Activated CD4-positive, alpha-beta T cell treated with anti-CD3 and anti-CD28 coated beads for 36 hours (primary cell): Measurements from ENCODE around the gene GET3. TPM values are rescaled to one million over a fixed set of nuclear protein-coding genes. Genes with fewer than 3 reads are reported as not detected.
"Not testable (repeated sequence)": the region's sequence is repeated elsewhere in the genome, so short reads cannot be mapped to it uniquely, and the experiment has no call there.

Experiments used
- ATAC-seq: fragments of 200-7000 bp; cut with Tn5 transposase; one replicate; pipeline ENCODE4 v1.10.0; 2021; ENCODE audit warnings: mild to moderate bottlenecking, moderate library complexity
- CTCF ChIA-PET: fragments of 350-600 bp; sonication (Branson Sonifier 250); formaldehyde crosslinking; loops from one replicate; lab custom pipeline; 2021; ENCODE audit warnings: antibody characterized with exemption; lab: Charles Lee
- POLR2A ChIA-PET: fragments of 350-600 bp; sonication (Branson Sonifier 250); formaldehyde crosslinking; loops from one replicate; lab custom pipeline; 2021; ENCODE audit warnings: antibody characterized with exemption, inconsistent platforms; lab: Charles Lee
- DNase-seq: peaks from one replicate; pipeline ENCODE4 v3.0.0-alpha.2; 2020
- H3K27ac Mint-ChIP-seq: one replicate; pipeline ENCODE4 v1.8.0; 2021; ENCODE audit warnings: mixed read lengths
- H3K27me3 Mint-ChIP-seq: one replicate; pipeline ENCODE4 v1.8.0; 2021; ENCODE audit warnings: mixed read lengths
- H3K36me3 Mint-ChIP-seq: one replicate; pipeline ENCODE4 v1.8.0; 2021; ENCODE audit warnings: low read depth, mixed read lengths
- H3K4me1 Mint-ChIP-seq: one replicate; pipeline ENCODE4 v1.8.0; 2021; ENCODE audit warnings: mixed read lengths
- H3K4me3 Mint-ChIP-seq: one replicate; pipeline ENCODE4 v1.8.0; 2021; ENCODE audit warnings: mild to moderate bottlenecking, moderate library complexity, mixed read lengths
- H3K9me3 Mint-ChIP-seq: one replicate; pipeline ENCODE4 v1.8.0; 2021; ENCODE audit warnings: low read depth, mixed read lengths
- intact Hi-C, 2 experiments: fragments of 100-400 bp; cut with DNase I in 1 of 2; cut with micrococcal nuclease in 1 of 2; formaldehyde crosslinking; loops; one replicate each; pipeline versions ENCODE4 v1.14.2 to v1.15.1; 2022 to 2024; cut with DNase I, micrococcal nuclease
- total RNA-seq, 2 experiments: library from RNA; stranded (reverse); gene quantifications; one replicate each; pipeline ENCODE4 v1.2.3, GENCODE V29; 2021

GET3 gene
- total RNA-seq, 2 experiments from 2014 or later, result 53.7 to 61.9 TPM

DNA sequence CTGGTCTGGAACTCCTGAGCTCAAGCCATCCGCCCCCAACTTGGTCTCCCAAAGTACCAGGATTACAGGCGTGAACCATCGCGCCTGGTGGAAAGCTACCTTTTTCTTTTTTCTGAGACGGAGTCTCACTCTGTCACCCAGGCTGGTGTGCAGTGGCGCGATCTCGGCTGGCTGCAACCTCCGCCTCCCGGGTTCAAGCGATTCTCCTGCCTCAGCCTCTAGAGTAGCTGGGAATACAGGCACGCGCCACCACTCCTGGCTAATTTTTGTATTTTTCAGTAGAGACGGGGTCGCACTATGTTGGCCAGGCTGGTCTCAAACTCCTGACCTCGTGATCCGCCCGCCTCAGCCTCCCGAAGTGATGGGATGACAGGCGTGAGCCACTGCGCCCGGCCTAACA lies 39.9 kb upstream of the GET3 start:
- DNase-seq, POLR2A ChIA-PET, ATAC-seq, H3K27ac Mint-ChIP-seq, intact Hi-C loops, H3K9me3 Mint-ChIP-seq, H3K27me3 Mint-ChIP-seq: not testable (repeated sequence)
- Mint-ChIP-seq H3K4me3 (peak overlapping the region; percentile 38), H3K4me1 (peaks cover 11% of the 10 kb centered on the region), H3K36me3 (peaks cover 24% of the 10 kb centered on the region)
- CTCF ChIA-PET, result interaction anchor here (2.0 kb wide), 1 partner anchor 36 kb away, joined by 4 read pairs; the partner anchor contains the start of gene TRIR

DNA sequence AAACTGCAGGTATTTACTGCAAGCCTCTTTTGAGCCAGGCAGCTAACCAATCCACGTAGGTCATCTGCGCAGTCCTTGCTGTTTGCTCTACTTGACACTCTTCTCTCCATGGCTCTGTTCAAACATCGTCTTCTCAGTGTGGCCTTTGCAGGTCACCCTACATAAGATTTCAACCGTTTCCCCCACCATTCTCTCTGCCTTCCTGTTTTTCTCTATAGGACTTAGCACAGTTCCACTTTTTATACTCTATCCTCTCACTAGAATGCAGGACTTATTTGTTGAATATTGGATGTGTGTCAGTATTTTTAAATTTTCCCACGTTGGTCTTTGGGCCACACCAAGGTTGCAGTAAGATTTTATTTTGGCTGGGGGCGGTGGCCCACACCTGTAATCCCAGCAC lies 39.2 kb upstream of the GET3 start:
- Mint-ChIP-seq H3K27me3 (no peaks in the 10 kb centered on the region), H3K36me3 (peaks cover 30% of the 10 kb centered on the region), H3K27ac (peak overlapping the region; percentile 48), H3K4me1 (peaks cover 11% of the 10 kb centered on the region), H3K9me3 (no peaks in the 10 kb centered on the region), H3K4me3 (peak overlapping the region; percentile 25)
- no peak for ATAC-seq
- POLR2A ChIA-PET, result no interaction called here
- intact Hi-C loops, result no loop called here
- DNase-seq, result no peak
- CTCF ChIA-PET, result interaction anchor here (2.0 kb wide), 1 partner anchor 36 kb away, joined by 4 read pairs; the partner anchor contains the start of gene TRIR

GRCh38 chr19:12701596-12702282 lies 35.6 kb upstream of the GET3 start:
- ATAC-seq (no peak), DNase-seq (no peak)
- Mint-ChIP-seq H3K36me3 (peaks cover 56% of the 10 kb centered on the region), H3K27ac (no peak overlapping the region), H3K9me3 (no peaks in the 10 kb centered on the region), H3K4me1 (peaks cover 6% of the 10 kb centered on the region), H3K4me3 (no peak overlapping the region), H3K27me3 (no peaks in the 10 kb centered on the region)
- POLR2A ChIA-PET, result no interaction called here
- intact Hi-C loops, result no loop called here
- CTCF ChIA-PET, result no interaction called here

GRCh38 chr19:12703046-12703445 lies 34.3 kb upstream of the GET3 start:
- peak; percentile 74 for ATAC-seq
- CTCF ChIA-PET, result no interaction called here
- H3K27ac Mint-ChIP-seq, result no peak overlapping the region

DNA sequence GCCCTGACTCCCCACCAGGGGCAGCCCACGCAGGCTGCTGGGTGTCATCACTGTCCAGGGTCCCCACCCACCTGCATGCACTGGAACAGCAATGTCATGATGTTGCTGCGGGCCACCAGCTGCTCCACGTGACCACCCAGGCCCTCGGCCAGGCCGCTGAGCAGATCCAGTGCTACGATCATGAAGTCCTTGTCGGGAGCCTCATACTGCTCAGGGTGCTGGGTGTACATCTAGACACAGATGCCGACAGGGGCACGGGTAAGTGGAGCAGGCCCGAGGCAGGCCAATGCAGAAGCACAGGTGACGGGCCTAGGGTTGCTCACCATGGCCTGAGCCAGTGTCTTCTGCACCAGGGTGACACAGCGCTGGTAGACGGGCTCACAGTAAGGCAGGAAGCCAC lies 32.1 kb upstream of the GET3 start:
- no peak overlapping the region for H3K27ac Mint-ChIP-seq
- ChIA-PET CTCF (no interaction called here), POLR2A (no interaction called here)
- ATAC-seq (no peak), DNase-seq (no peak)
- intact Hi-C loops, result no loop called here
- H3K4me3 Mint-ChIP-seq, result no peak overlapping the region
- no peaks in the 10 kb centered on the region for H3K27me3 Mint-ChIP-seq
- peaks cover 58% of the 10 kb centered on the region for H3K36me3 Mint-ChIP-seq
- no peaks in the 10 kb centered on the region for H3K4me1 Mint-ChIP-seq
- H3K9me3 Mint-ChIP-seq, result no peaks in the 10 kb centered on the region

More at GRCh38 chr19:12703046-12703445, 34.3 kb upstream of the GET3 start:
- Mint-ChIP-seq H3K27me3 (no peaks in the 10 kb centered on the region), H3K9me3 (no peaks in the 10 kb centered on the region), H3K4me3 (no peak overlapping the region), H3K36me3 (peaks cover 60% of the 10 kb centered on the region), H3K4me1 (peaks cover 2% of the 10 kb centered on the region)
- intact Hi-C loops, result no loop called here
- POLR2A ChIA-PET, result interaction anchor here (0.6 kb wide), 1 partner anchor 198 kb away, joined by 3 read pairs; no protein-coding TSS in a partner anchor
- peak; percentile 44 for DNase-seq

GRCh38 chr19:12705654-12706331 lies 31.5 kb upstream of the GET3 start:
- CTCF ChIA-PET, result interaction anchor here (0.7 kb wide), 1 partner anchor 130 kb away, joined by 3 read pairs; no protein-coding TSS in a partner anchor
- no peaks in the 10 kb centered on the region for H3K9me3 Mint-ChIP-seq
- DNase-seq (no peak), ATAC-seq (no peak)
- H3K36me3 Mint-ChIP-seq, result peaks cover 63% of the 10 kb centered on the region
- H3K4me1 Mint-ChIP-seq, result no peaks in the 10 kb centered on the region
- no peaks in the 10 kb centered on the region for H3K27me3 Mint-ChIP-seq
- intact Hi-C loops, result no loop called here
- no peak overlapping the region for H3K4me3 Mint-ChIP-seq
- POLR2A ChIA-PET, result no interaction called here
- no peak overlapping the region for H3K27ac Mint-ChIP-seq

DNA sequence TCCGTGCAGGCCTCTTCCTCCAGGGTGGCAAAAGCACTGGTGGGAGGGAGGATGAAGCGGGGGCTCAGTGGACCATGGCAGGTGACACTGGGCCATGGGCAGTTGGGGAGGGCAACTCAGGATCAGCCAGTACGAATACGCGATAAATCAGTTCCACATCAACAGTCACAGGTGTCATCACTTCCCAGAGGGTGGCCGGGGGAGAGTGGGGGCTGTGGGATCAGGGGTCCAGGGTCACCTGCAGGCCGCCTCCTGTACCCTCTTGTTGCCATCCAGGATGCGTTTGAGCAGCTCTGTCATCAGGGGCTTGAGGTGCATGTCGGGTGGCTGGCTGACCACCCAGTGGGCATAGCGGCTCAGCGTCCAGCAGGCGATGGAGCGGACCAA lies 31.0 kb upstream of the GET3 start:
- ChIA-PET CTCF (interaction anchor here (0.7 kb wide), 1 partner anchor 131 kb away, joined by 3 read pairs; no protein-coding TSS in a partner anchor), POLR2A (no interaction called here)
- no peaks in the 10 kb centered on the region for H3K9me3 Mint-ChIP-seq
- intact Hi-C loops, result no loop called here
- H3K27ac Mint-ChIP-seq, result no peak overlapping the region
- ATAC-seq (no peak), DNase-seq (no peak)
- no peaks in the 10 kb centered on the region for H3K4me1 Mint-ChIP-seq
- H3K4me3 Mint-ChIP-seq, result no peak overlapping the region
- no peaks in the 10 kb centered on the region for H3K27me3 Mint-ChIP-seq
- peaks cover 63% of the 10 kb centered on the region for H3K36me3 Mint-ChIP-seq

DNA sequence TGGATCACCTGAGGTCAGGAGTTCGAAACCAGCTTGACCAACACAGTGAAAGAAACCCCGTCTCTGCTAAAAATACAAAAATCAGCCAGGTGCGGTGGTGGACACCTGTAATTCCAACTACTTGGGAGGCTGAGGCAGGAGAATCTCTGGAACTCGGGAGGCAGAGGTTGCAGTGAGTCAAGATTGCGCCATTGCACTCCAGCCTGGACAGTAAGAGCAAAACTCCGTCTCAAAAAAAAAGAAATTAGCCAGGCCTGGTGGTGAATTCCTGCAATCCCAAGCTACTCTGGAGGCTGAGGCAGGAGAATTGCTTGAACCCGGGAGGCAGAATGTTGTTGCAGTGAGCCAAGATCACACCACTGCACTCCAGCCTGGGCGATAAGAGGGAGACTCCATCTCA lies 28.7 kb upstream of the GET3 start:
- CTCF ChIA-PET, result no interaction called here
- DNase-seq, result no peak
- Mint-ChIP-seq H3K27me3 (no peaks in the 10 kb centered on the region), H3K36me3 (peaks cover 56% of the 10 kb centered on the region), H3K9me3 (no peaks in the 10 kb centered on the region), H3K27ac (no peak overlapping the region), H3K4me1 (no peaks in the 10 kb centered on the region), H3K4me3 (no peak overlapping the region)
- no peak for ATAC-seq
- intact Hi-C loops, result no loop called here
- POLR2A ChIA-PET, result interaction anchor here (0.6 to 0.7 kb wide), 2 partner anchors 13 to 20 kb away, joined by 3 to 4 read pairs; no protein-coding TSS in a partner anchor

DNA sequence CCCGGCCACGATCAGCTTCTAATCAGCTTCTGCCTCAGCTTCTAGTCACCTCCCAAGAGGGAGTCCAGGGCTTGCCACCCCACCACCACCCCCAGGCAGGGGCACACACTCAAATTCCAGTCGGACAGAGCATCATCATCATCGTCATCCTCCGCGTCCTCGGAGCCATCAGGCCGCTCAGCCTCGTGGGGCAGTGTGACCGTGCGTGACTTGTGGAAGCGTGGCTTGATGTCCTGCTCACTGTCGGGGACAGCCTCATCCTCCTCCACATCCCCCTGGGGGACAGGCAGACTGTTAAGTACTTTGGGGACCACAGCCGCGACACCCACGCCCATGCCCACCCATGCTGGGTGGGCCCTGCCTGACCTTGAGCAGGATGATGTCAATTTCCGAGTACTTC lies 26.1 kb upstream of the GET3 start:
- CTCF ChIA-PET, result interaction anchor here (0.7 kb wide), 1 partner anchor 11 kb away, joined by 3 read pairs; no protein-coding TSS in a partner anchor

GRCh38 chr19:12712077-12712476 lies 25.2 kb upstream of the GET3 start:
- H3K27ac Mint-ChIP-seq, H3K27me3 Mint-ChIP-seq, H3K4me3 Mint-ChIP-seq, CTCF ChIA-PET, POLR2A ChIA-PET, H3K4me1 Mint-ChIP-seq, ATAC-seq, H3K9me3 Mint-ChIP-seq, intact Hi-C loops: not testable (repeated sequence)
- H3K36me3 Mint-ChIP-seq, result peaks cover 52% of the 10 kb centered on the region
- DNase-seq, result peak; percentile 31

More for the DNA sequence above, 26.1 kb upstream of the GET3 start:
- POLR2A ChIA-PET, result interaction anchor here (0.6 kb wide), 1 partner anchor 14 kb away, joined by 3 read pairs; no protein-coding TSS in a partner anchor
- intact Hi-C loops, result no loop called here
- Mint-ChIP-seq H3K27ac (no peak overlapping the region), H3K9me3 (no peaks in the 10 kb centered on the region), H3K36me3 (peaks cover 54% of the 10 kb centered on the region), H3K4me3 (no peak overlapping the region), H3K4me1 (no peaks in the 10 kb centered on the region), H3K27me3 (no peaks in the 10 kb centered on the region)
- DNase-seq, result no peak
- ATAC-seq, result no peak

GRCh38 chr19:12713304-12713703 lies 24.0 kb upstream of the GET3 start:
- peaks cover 53% of the 10 kb centered on the region for H3K36me3 Mint-ChIP-seq
- H3K27me3 Mint-ChIP-seq, DNase-seq, H3K27ac Mint-ChIP-seq, intact Hi-C loops, H3K9me3 Mint-ChIP-seq, H3K4me3 Mint-ChIP-seq, H3K4me1 Mint-ChIP-seq, POLR2A ChIA-PET, ATAC-seq: not testable (repeated sequence)
- CTCF ChIA-PET, result interaction anchor here (1.0 kb wide), 1 partner anchor 10 kb away, joined by 6 read pairs; no protein-coding TSS in a partner anchor
